WTC11 (cell line): ENCODE measurements around the gene METTL9.

ENCODE experiments used
- ARID4B ChIP-seq: sonication (generic); formaldehyde crosslinking; IDR thresholded peaks from 2 replicates; pipeline ENCODE4 v1.8.0; 2023; ENCODE audit warnings: missing genetic modification reagents, mild to moderate bottlenecking, borderline replicate concordance
- ATF6 ChIP-seq: sonication (generic); formaldehyde crosslinking; IDR thresholded peaks from 2 replicates; pipeline ENCODE4 v1.8.1; 2023; ENCODE audit warnings: mild to moderate bottlenecking, missing genetic modification reagents
- CDX4 ChIP-seq: fragments of 250-450 bp; sonication (Bioruptor Pico); IDR thresholded peaks from 2 replicates; pipeline ENCODE4 v1.9.0; 2021; ENCODE audit warnings: moderate library complexity, mild to moderate bottlenecking, inconsistent platforms, borderline replicate concordance
- CTCF ChIP-seq: fragments of 200-600 bp; IDR thresholded peaks from 2 replicates; pipeline ENCODE4 v1.8.0; 2022; ENCODE audit warnings: antibody characterized with exemption
- E2F1 ChIP-seq: sonication (generic); formaldehyde crosslinking; IDR thresholded peaks from 2 replicates; pipeline ENCODE4 v1.8.0; 2022; ENCODE audit warnings: mild to moderate bottlenecking, missing genetic modification reagents
- ERG ChIP-seq: fragments of 250-450 bp; sonication (Bioruptor Pico); IDR thresholded peaks from 2 replicates; pipeline ENCODE4 v1.8.0; 2021; ENCODE audit warnings: mild to moderate bottlenecking
- FOXP1 ChIP-seq: sonication (generic); formaldehyde crosslinking; IDR thresholded peaks from 2 replicates; pipeline ENCODE4 v1.8.0; 2022; ENCODE audit warnings: missing genetic modification reagents, mild to moderate bottlenecking, moderate library complexity, borderline replicate concordance
- FOXP4 ChIP-seq: sonication (generic); formaldehyde crosslinking; IDR thresholded peaks from 2 replicates; pipeline ENCODE4 v1.8.0; 2022; ENCODE audit warnings: mild to moderate bottlenecking, missing genetic modification reagents
- JAZF1 ChIP-seq: fragments of 250-450 bp; sonication (Bioruptor Pico); IDR thresholded peaks from 2 replicates; pipeline ENCODE4 v1.9.0; 2021; ENCODE audit warnings: moderate library complexity, mild to moderate bottlenecking, inconsistent platforms
- JUN ChIP-seq: sonication (generic); formaldehyde crosslinking; IDR thresholded peaks from 2 replicates; pipeline ENCODE4 v1.8.0; 2023; ENCODE audit warnings: mild to moderate bottlenecking, missing genetic modification reagents
- NFE2L1 ChIP-seq: sonication (generic); formaldehyde crosslinking; IDR thresholded peaks from 2 replicates; pipeline ENCODE4 v1.8.1; 2023; ENCODE audit warnings: missing genetic modification reagents
- SMAD4 ChIP-seq: sonication (generic); formaldehyde crosslinking; IDR thresholded peaks from 2 replicates; pipeline ENCODE4 v1.8.0; 2022; ENCODE audit warnings: mild to moderate bottlenecking, missing genetic modification reagents
- ZMAT4 ChIP-seq: fragments of 250-450 bp; sonication (Bioruptor Pico); IDR thresholded peaks from 2 replicates; pipeline ENCODE4 v1.9.0; 2021; ENCODE audit warnings: mild to moderate bottlenecking

GRCh38 chr16:21589551-21589950, 9.8 kb upstream of the METTL9 start:
- TF ChIP-seq CTCF, result no peak
- TF ChIP-seq FOXP1, result no peak
- no peak for TF ChIP-seq ERG (CRISPR knock-in tag)
- no peak for TF ChIP-seq ARID4B (CRISPR knock-in tag)
- TF ChIP-seq CDX4 (CRISPR knock-in tag), result no peak
- TF ChIP-seq ATF6 (CRISPR knock-in tag), result no peak
- TF ChIP-seq FOXP4 (CRISPR knock-in tag), result no peak
- no peak for TF ChIP-seq E2F1 (CRISPR knock-in tag)
- TF ChIP-seq JAZF1 (CRISPR knock-in tag), result no peak
- no peak for TF ChIP-seq NFE2L1
- TF ChIP-seq JUN (CRISPR knock-in tag), result no peak
- no peak for TF ChIP-seq ZMAT4
- TF ChIP-seq SMAD4 (CRISPR knock-in tag), result no peak
